K562 (cell line): Measurements from ENCODE around the gene IL17D.

Experiments used
- CBX8 ChIP-seq: fragments of 200-600 bp; sonication (generic); IDR thresholded peaks from 2 replicates; pipeline ENCODE4 v1.6.1; 2012; ENCODE audit warnings: borderline replicate concordance, mixed run types, low read depth, mild to moderate bottlenecking, moderate library complexity, mixed read lengths, low read length, control low read depth, inconsistent platforms; ENCODE audit not compliant: poor library complexity, severe bottlenecking; ENCODE audit errors: extremely low read depth
- CCAR2 ChIP-seq: fragments of 200-400 bp; formaldehyde crosslinking; IDR thresholded peaks from 2 replicates; pipeline ENCODE4 v1.6.1; 2017; ENCODE audit warnings: mild to moderate bottlenecking, low read depth, low read length
- HIVEP1 ChIP-seq: fragments of 250-450 bp; sonication (Bioruptor Pico); IDR thresholded peaks from 2 replicates; pipeline ENCODE4 v1.4.0; 2020; ENCODE audit warnings: mild to moderate bottlenecking
- IRF1 ChIP-seq: sonication (generic); formaldehyde crosslinking; IDR thresholded peaks from 2 replicates; pipeline ENCODE4 v1.8.0; 2022; ENCODE audit warnings: missing genetic modification reagents, mild to moderate bottlenecking, borderline replicate concordance
- KAT7 ChIP-seq: sonication (generic); formaldehyde crosslinking; IDR thresholded peaks from 2 replicates; pipeline ENCODE4 v1.8.0; 2022; ENCODE audit warnings: missing genetic modification reagents, mild to moderate bottlenecking, borderline replicate concordance
- MXI1 ChIP-seq: IDR thresholded peaks from 2 replicates; pipeline ENCODE4 v1.6.1; 2011; ENCODE audit warnings: low read depth, mild to moderate bottlenecking, improper control_type of control experiment, low read length
- POLR2A ChIP-seq: fragments of 450-650 bp; conservative IDR thresholded peaks from 2 replicates; pipeline ENCODE4 v1.6.1; 2016
- TEAD4 ChIP-seq, 2 experiments: sonication (generic) in 1 of 2; formaldehyde crosslinking in 1 of 2; IDR thresholded peaks; 2 replicates each; pipeline versions ENCODE4 v1.6.1 to v1.8.0; 2012 to 2022; ENCODE audit warnings: borderline replicate concordance in 1 of 2, inconsistent platforms in 1 of 2, low read length in 1 of 2, mild to moderate bottlenecking in 1 of 2, missing genetic modification reagents in 1 of 2
- ZBTB12 ChIP-seq: fragments of 250-450 bp; sonication (Bioruptor Pico); IDR thresholded peaks from 2 replicates; pipeline ENCODE4 v1.4.0; 2020
- ZBTB17 ChIP-seq: fragments of 450-650 bp; formaldehyde crosslinking; IDR thresholded peaks from 2 replicates; pipeline ENCODE4 v1.4.0; 2020; ENCODE audit warnings: mild to moderate bottlenecking
- TF ChIP-seq, protein P1 (sequence below): fragments of 450-650 bp; IDR thresholded peaks from one replicate; pipeline ENCODE4 v1.6.1; 2018; ENCODE audit warnings: mild to moderate bottlenecking, moderate library complexity; ENCODE audit not compliant: partially characterized antibody
- TF ChIP-seq, protein P2 (sequence below), 2 experiments: IDR thresholded peaks; 2 replicates each; pipeline ENCODE4 v1.6.1; 2011; ENCODE audit warnings: borderline replicate concordance in 1 of 2, control low read depth in 1 of 2, low read depth in 1 of 2, low read length in 1 of 2, mild to moderate bottlenecking in 1 of 2, mixed read lengths in 1 of 2, moderate library complexity in 1 of 2; ENCODE audit not compliant: insufficient read depth in 1 of 2, insufficient read length in 1 of 2, poor library complexity in 1 of 2, severe bottlenecking in 1 of 2; ENCODE audit errors: extremely low read depth in 1 of 2
- TF ChIP-seq, protein P3 (sequence below), 2 experiments: fragments of 450-650 bp; formaldehyde crosslinking in 1 of 2; IDR thresholded peaks; 2 replicates each; pipeline versions ENCODE4 v1.4.0 to v1.6.1; 2014 to 2020; ENCODE audit warnings: mild to moderate bottlenecking in 2 of 2, borderline replicate concordance in 1 of 2, low read depth in 1 of 2

DNA sequence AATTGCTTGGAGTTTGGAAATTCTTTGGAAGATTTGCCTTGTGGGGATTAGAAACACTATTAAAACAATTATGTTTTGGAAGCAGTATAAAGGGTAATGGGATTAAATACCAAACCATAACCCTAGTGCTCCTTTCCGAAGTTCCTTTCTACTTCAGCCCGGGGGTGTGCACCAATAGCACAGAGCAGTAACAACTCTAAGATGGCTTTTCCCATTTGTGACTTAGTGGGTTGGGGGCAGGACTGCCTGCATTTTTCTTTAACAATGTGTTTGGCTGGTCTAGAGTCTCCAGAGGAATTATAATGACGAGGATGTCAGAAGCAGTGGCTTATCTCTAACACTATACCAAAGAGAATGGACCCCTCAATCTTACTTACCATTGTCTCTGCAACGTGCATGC lies 11.9 kb upstream of the IL17D start:
- TF ChIP-seq MXI1 = no peak
- no peak for TF ChIP-seq TEAD4 (IDR thresholded peaks at IDR 0.05; ENCODE audit: low read length)
- TF ChIP-seq TEAD4 (CRISPR knock-in tag; IDR thresholded peaks at IDR 0.05; ENCODE audit: borderline replicate concordance) = no peak
- TF ChIP-seq POLR2A = no peak
- no peak for TF ChIP-seq KAT7
- no peak for TF ChIP-seq ZBTB17
- TF ChIP-seq, protein P1, sequence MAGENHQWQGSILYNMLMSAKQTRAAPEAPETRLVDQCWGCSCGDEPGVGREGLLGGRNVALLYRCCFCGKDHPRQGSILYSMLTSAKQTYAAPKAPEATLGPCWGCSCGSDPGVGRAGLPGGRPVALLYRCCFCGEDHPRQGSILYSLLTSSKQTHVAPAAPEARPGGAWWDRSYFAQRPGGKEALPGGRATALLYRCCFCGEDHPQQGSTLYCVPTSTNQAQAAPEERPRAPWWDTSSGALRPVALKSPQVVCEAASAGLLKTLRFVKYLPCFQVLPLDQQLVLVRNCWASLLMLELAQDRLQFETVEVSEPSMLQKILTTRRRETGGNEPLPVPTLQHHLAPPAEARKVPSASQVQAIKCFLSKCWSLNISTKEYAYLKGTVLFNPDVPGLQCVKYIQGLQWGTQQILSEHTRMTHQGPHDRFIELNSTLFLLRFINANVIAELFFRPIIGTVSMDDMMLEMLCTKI = no peak
- TF ChIP-seq, protein P2, sequence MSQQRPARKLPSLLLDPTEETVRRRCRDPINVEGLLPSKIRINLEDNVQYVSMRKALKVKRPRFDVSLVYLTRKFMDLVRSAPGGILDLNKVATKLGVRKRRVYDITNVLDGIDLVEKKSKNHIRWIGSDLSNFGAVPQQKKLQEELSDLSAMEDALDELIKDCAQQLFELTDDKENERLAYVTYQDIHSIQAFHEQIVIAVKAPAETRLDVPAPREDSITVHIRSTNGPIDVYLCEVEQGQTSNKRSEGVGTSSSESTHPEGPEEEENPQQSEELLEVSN (IDR thresholded peaks at IDR 0.05; ENCODE audit: borderline replicate concordance in 1 of 2, extremely low read depth in 1 of 2, insufficient read depth in 1 of 2, insufficient read length in 1 of 2, low read depth in 1 of 2, low read length in 1 of 2, poor library complexity in 1 of 2, severe bottlenecking in 1 of 2) = no peak
- TF ChIP-seq IRF1 (CRISPR knock-in tag) = no peak
- no peak for TF ChIP-seq ZBTB12 (CRISPR knock-in tag)
- no peak for TF ChIP-seq HIVEP1 (CRISPR knock-in tag)
- no peak for TF ChIP-seq CBX8
- TF ChIP-seq, protein P3, sequence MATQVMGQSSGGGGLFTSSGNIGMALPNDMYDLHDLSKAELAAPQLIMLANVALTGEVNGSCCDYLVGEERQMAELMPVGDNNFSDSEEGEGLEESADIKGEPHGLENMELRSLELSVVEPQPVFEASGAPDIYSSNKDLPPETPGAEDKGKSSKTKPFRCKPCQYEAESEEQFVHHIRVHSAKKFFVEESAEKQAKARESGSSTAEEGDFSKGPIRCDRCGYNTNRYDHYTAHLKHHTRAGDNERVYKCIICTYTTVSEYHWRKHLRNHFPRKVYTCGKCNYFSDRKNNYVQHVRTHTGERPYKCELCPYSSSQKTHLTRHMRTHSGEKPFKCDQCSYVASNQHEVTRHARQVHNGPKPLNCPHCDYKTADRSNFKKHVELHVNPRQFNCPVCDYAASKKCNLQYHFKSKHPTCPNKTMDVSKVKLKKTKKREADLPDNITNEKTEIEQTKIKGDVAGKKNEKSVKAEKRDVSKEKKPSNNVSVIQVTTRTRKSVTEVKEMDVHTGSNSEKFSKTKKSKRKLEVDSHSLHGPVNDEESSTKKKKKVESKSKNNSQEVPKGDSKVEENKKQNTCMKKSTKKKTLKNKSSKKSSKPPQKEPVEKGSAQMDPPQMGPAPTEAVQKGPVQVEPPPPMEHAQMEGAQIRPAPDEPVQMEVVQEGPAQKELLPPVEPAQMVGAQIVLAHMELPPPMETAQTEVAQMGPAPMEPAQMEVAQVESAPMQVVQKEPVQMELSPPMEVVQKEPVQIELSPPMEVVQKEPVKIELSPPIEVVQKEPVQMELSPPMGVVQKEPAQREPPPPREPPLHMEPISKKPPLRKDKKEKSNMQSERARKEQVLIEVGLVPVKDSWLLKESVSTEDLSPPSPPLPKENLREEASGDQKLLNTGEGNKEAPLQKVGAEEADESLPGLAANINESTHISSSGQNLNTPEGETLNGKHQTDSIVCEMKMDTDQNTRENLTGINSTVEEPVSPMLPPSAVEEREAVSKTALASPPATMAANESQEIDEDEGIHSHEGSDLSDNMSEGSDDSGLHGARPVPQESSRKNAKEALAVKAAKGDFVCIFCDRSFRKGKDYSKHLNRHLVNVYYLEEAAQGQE (IDR thresholded peaks at IDR 0.05; ENCODE audit: borderline replicate concordance) = no peak
- TF ChIP-seq, protein P3 (CRISPR knock-in tag; IDR thresholded peaks at IDR 0.05; ENCODE audit: low read depth) = no peak
- no peak for TF ChIP-seq CCAR2
